ENCODE results near the gene OMA1.

OMA1 gene

DNA sequence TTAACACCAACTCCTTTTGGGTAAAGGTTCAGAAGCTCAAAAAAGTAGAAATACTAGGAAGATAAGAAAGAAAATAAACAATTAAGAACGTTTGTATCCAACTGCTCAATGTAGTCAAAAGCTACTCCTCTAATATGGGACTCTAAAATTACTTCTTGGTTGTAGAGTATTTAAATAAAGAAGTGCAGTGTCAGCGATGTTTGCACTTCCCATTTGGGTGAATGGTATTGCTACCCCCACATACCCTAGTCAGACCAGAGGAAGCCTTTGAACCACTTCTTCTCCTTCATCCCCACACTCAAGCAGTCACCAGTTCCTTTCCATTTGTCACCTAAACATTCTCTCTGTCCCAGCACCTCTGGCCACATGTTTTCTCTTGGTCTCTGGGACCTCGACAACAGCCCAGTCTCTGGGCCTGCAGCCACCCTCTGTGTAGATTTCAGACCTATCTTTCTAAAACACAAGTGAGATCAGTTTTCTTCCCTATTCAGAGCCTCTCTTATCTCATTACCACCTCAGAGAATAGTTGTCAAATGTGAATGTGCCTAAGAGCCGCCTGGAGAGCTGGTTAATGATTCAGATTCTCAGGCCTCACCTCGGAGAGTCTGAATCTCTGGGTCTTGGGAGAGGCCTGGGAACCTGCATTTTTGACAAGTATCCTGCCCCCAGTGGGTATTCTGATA, 109.8 kb downstream of the OMA1 start:
- TF ChIP-seq ZNF8 (CRISPR knock-in tag; IDR thresholded peaks at IDR 0.05) (no peak), ZNF70 (CRISPR knock-in tag; IDR thresholded peaks at IDR 0.05) (no peak), TCF4 (CRISPR knock-in tag; IDR thresholded peaks at IDR 0.05; ENCODE audit: borderline replicate concordance) (no peak), PPARA (CRISPR knock-in tag; IDR thresholded peaks at IDR 0.05; ENCODE audit: borderline replicate concordance) (no peak), ARNTL (CRISPR knock-in tag; IDR thresholded peaks at IDR 0.05; ENCODE audit: borderline replicate concordance, low read depth) (no peak), GLIS3 (CRISPR knock-in tag; IDR thresholded peaks at IDR 0.05) (no peak), CSDC2 (CRISPR knock-in tag; IDR thresholded peaks at IDR 0.05) (no peak), ZFP30 (CRISPR knock-in tag; IDR thresholded peaks at IDR 0.05) (no peak), TOX (CRISPR knock-in tag; IDR thresholded peaks at IDR 0.05; ENCODE audit: borderline replicate concordance) (no peak)
- TF ChIP-seq, protein P1, sequence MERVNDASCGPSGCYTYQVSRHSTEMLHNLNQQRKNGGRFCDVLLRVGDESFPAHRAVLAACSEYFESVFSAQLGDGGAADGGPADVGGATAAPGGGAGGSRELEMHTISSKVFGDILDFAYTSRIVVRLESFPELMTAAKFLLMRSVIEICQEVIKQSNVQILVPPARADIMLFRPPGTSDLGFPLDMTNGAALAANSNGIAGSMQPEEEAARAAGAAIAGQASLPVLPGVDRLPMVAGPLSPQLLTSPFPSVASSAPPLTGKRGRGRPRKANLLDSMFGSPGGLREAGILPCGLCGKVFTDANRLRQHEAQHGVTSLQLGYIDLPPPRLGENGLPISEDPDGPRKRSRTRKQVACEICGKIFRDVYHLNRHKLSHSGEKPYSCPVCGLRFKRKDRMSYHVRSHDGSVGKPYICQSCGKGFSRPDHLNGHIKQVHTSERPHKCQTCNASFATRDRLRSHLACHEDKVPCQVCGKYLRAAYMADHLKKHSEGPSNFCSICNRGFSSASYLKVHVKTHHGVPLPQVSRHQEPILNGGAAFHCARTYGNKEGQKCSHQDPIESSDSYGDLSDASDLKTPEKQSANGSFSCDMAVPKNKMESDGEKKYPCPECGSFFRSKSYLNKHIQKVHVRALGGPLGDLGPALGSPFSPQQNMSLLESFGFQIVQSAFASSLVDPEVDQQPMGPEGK (CRISPR knock-in tag; IDR thresholded peaks at IDR 0.05; ENCODE audit: borderline replicate concordance): no peak
- TF ChIP-seq, protein P2, sequence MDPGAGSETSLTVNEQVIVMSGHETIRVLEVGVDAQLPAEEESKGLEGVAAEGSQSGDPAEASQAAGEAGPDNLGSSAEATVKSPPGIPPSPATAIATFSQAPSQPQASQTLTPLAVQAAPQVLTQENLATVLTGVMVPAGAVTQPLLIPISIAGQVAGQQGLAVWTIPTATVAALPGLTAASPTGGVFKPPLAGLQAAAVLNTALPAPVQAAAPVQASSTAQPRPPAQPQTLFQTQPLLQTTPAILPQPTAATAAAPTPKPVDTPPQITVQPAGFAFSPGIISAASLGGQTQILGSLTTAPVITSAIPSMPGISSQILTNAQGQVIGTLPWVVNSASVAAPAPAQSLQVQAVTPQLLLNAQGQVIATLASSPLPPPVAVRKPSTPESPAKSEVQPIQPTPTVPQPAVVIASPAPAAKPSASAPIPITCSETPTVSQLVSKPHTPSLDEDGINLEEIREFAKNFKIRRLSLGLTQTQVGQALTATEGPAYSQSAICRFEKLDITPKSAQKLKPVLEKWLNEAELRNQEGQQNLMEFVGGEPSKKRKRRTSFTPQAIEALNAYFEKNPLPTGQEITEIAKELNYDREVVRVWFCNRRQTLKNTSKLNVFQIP (CRISPR knock-in tag; IDR thresholded peaks at IDR 0.05; ENCODE audit: borderline replicate concordance, low read depth): no peak
- ATAC-seq: no peak

- ATAC-seq: no peak
Measured at GRCh38 chr1:58435376-58435775, 111.2 kb downstream of the OMA1 start.

GRCh38 chr1:58434607-58435006, 111.9 kb downstream of the OMA1 start:
- TF ChIP-seq, protein P2 (CRISPR knock-in tag; IDR thresholded peaks at IDR 0.05; ENCODE audit: borderline replicate concordance, low read depth): no peak
- TF ChIP-seq TOX (CRISPR knock-in tag; IDR thresholded peaks at IDR 0.05; ENCODE audit: borderline replicate concordance) (no peak), ISL1 (CRISPR knock-in tag; IDR thresholded peaks at IDR 0.05) (no peak), ESRRG (CRISPR knock-in tag; IDR thresholded peaks at IDR 0.05) (no peak), GLIS3 (CRISPR knock-in tag; IDR thresholded peaks at IDR 0.05) (no peak), PPARA (CRISPR knock-in tag; IDR thresholded peaks at IDR 0.05; ENCODE audit: borderline replicate concordance) (no peak), ZFP3 (CRISPR knock-in tag; IDR thresholded peaks at IDR 0.05) (no peak), CREB5 (CRISPR knock-in tag; IDR thresholded peaks at IDR 0.05; ENCODE audit: low read depth) (no peak), RARB (CRISPR knock-in tag; IDR thresholded peaks at IDR 0.05) (no peak), ZNF8 (CRISPR knock-in tag; IDR thresholded peaks at IDR 0.05) (no peak), SNAI2 (CRISPR knock-in tag; IDR thresholded peaks at IDR 0.05) (no peak), OSR1 (CRISPR knock-in tag; IDR thresholded peaks at IDR 0.05) (no peak)
- no peak for ATAC-seq

More at GRCh38 chr1:58435376-58435775, 111.2 kb downstream of the OMA1 start:
- TF ChIP-seq CSDC2 (CRISPR knock-in tag; IDR thresholded peaks at IDR 0.05) (no peak), SNAI2 (CRISPR knock-in tag; IDR thresholded peaks at IDR 0.05) (no peak), GLIS3 (CRISPR knock-in tag; IDR thresholded peaks at IDR 0.05) (no peak), ZC3H10 (CRISPR knock-in tag; IDR thresholded peaks at IDR 0.05) (no peak), PPARA (CRISPR knock-in tag; IDR thresholded peaks at IDR 0.05; ENCODE audit: borderline replicate concordance) (no peak), ZNF8 (CRISPR knock-in tag; IDR thresholded peaks at IDR 0.05) (no peak)

- no peak for ATAC-seq
- TF ChIP-seq CSDC2 (CRISPR knock-in tag; IDR thresholded peaks at IDR 0.05): no peak
- TF ChIP-seq ZFP3 (CRISPR knock-in tag; IDR thresholded peaks at IDR 0.05): no peak
- no peak for TF ChIP-seq BACH2 (CRISPR knock-in tag; IDR thresholded peaks at IDR 0.05; ENCODE audit: borderline replicate concordance)
- no peak for TF ChIP-seq RARB (CRISPR knock-in tag; IDR thresholded peaks at IDR 0.05)
- no peak for TF ChIP-seq OSR1 (CRISPR knock-in tag; IDR thresholded peaks at IDR 0.05)
- no peak for TF ChIP-seq ZNF8 (CRISPR knock-in tag; IDR thresholded peaks at IDR 0.05)
- no peak for TF ChIP-seq GLIS3 (CRISPR knock-in tag; IDR thresholded peaks at IDR 0.05)
- no peak for TF ChIP-seq ISL1 (CRISPR knock-in tag; IDR thresholded peaks at IDR 0.05)
- TF ChIP-seq, protein P3, sequence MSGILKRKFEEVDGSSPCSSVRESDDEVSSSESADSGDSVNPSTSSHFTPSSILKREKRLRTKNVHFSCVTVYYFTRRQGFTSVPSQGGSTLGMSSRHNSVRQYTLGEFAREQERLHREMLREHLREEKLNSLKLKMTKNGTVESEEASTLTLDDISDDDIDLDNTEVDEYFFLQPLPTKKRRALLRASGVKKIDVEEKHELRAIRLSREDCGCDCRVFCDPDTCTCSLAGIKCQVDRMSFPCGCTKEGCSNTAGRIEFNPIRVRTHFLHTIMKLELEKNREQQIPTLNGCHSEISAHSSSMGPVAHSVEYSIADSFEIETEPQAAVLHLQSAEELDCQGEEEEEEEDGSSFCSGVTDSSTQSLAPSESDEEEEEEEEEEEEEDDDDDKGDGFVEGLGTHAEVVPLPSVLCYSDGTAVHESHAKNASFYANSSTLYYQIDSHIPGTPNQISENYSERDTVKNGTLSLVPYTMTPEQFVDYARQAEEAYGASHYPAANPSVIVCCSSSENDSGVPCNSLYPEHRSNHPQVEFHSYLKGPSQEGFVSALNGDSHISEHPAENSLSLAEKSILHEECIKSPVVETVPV (CRISPR knock-in tag; IDR thresholded peaks at IDR 0.05): no peak
- TF ChIP-seq ESRRG (CRISPR knock-in tag; IDR thresholded peaks at IDR 0.05): no peak
- no peak for TF ChIP-seq ZNF70 (CRISPR knock-in tag; IDR thresholded peaks at IDR 0.05)
- no peak for TF ChIP-seq TSHZ2 (CRISPR knock-in tag; IDR thresholded peaks at IDR 0.05)
Measured at GRCh38 chr1:58434181-58434580, 112.3 kb downstream of the OMA1 start.
